ENCODE measurements around the gene PASK. TPM values are rescaled to one million over a fixed set of nuclear protein-coding genes. Genes with fewer than 3 reads are reported as not detected.

Gene PASK
- total and polyA plus RNA-seq, 2 experiments from 2014 or later: 0.56 to 2.1 TPM

DNA sequence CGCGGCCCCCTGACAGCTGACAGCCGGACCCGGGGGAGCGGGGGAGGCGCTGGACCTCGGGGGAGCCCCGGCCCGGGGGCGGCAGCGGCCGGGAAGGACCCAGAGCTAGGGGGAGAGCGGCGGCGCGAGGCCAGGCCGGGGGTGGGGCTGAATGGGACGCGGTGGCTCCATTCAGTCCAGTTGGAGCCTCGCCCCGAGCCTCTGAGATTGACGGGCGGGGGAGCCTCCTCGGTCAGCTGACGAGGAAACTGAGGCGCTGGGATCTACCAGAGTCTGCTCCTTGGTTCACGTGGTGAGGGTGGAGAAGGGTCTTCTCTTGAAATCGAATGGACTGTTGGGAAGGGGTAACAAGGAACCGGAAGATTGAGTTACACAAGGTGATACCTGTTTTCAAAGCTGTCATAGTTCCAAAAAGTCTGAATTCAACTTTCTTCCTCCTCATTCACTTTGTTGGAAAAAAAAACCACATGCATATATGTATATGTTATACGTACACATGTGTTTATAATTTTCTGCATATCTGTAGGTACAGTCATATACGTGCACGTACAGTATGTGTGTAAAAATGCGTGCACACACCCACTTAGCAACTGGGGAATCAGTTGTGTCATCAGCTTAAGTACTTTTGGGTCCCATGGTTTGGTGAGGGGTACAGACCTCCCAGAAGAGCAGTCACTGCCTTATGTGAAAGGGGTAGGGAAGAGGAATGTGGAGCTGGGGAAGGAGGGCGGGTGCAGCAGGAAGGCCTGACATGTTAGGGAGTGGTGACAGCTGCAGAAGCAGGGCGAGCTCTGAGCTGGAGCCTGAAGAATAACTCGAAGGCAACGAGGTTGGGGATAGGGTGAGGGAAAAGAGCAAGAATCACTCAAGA lies 1.6 kb upstream of the PASK start:
- in situ Hi-C loops (cut with MboI): no loop called here
- H3K9me3 ChIP-seq (ENCODE audit: low read depth): no peaks in the 10 kb centered on the region
- H3K36me3 ChIP-seq (ENCODE audit: low read depth): no peaks in the 10 kb centered on the region
- no peaks in the 10 kb centered on the region for H3K27me3 ChIP-seq (replicated peaks; ENCODE audit: insufficient read depth)
- no peaks in the 10 kb centered on the region for H3K9me2 ChIP-seq (ENCODE audit: insufficient read depth)
- peak; percentile 61 for DNase-seq
- H3K9ac ChIP-seq: peak overlapping the region; percentile 88
- H4K20me1 ChIP-seq (ENCODE audit: insufficient read depth): no peaks in the 10 kb centered on the region
- 3 to 7% methylated on average over 19 to 33 of the region's 37 CpGs for WGBS, 2 experiments (ENCODE audit: low coverage in 1 of 2, low lambda C conversion rate in 2 of 2, missing lambda C conversion rate in 2 of 2)
- TF ChIP-seq EZH2phosphoT487 (IDR thresholded peaks at IDR 0.05; ENCODE audit: insufficient read depth, low read depth): no peak
- TF ChIP-seq EZH2 (IDR thresholded peaks at IDR 0.05; ENCODE audit: insufficient read depth, poor library complexity, severe bottlenecking): no peak
- peaks cover 21% of the 10 kb centered on the region for H3K4me1 ChIP-seq (ENCODE audit: insufficient read depth)
- peaks cover 9% of the 10 kb centered on the region for H3F3A ChIP-seq (ENCODE audit: insufficient read depth)
- H3K79me2 ChIP-seq (ENCODE audit: insufficient read depth): peaks cover 24% of the 10 kb centered on the region
- peak overlapping the region; percentile 95 for H3K4me2 ChIP-seq (ENCODE audit: unreplicated experiment)
- peak overlapping the region; percentile 38 for H3K27ac ChIP-seq
- peak overlapping the region; percentile 91 for H2AFZ ChIP-seq
- peak overlapping the region; percentile 88 for H3K4me3 ChIP-seq

DNA sequence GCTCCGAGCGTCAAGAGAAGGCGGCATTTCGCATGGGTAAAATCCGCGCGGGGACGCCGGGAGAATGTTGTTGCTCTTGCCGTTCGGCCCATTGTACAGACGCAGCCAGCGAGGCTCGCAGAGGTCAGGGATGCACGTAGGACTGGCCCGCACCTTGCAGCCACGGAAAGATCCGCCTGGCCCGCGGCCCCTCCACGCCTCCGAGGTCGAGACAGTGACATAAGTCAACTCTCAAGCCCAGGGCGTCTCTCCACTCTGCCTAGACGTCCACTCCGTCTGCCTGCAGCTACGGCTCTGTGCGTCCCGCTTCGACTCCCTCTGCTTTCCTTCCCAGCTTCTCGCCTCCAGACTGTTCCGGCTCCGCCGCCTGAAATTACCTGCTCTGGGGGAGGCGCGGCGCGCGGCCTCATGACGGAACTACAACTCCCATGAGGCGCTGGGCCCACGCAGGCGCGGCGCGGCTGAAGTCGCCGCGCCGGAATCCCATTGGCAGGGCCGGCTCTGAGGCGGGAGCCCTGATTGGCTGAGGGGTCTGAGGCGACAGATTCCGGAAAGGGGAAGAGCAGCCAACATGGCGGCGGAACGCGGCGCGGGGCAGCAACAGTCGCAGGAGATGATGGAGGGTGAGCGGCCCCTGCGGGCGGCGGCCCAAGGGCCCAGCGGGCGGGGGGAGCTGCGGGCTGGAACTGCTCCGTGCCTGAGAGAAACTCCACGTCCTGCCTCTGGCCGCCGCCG lies 820 bp upstream of the PASK start, which contains the start of gene PPP1R7:
Gene PPP1R7, plus strand, starts transcription at position 543 of the 735 bp plus-strand sequence. Its CDS starts 29 bp downstream, at position 572.
- in situ Hi-C loops (cut with MboI): no loop called here
- 1 to 2% methylated on average over 54 to 71 of the region's 73 CpGs for WGBS, 2 experiments (ENCODE audit: low coverage in 1 of 2, low lambda C conversion rate in 2 of 2, missing lambda C conversion rate in 2 of 2)

DNA sequence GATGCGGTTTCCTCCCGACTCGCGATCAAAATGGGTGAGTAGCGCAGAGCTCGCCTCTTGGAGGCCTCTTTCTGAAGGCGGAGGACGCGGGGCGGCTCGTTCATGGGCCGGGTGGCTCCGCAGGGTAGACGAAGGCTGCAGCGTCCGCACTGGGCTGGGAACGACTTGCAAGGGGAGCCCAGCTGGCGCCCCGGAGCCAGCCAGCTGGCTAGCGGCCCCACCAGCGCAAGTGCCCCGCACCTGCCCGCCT lies 328 bp upstream of the PASK start:
- Histone ChIP-seq H3K9ac (peak overlapping the region; percentile 88), H3F3A (ENCODE audit: insufficient read depth) (peaks cover 6% of the 10 kb centered on the region), H3K9me2 (ENCODE audit: insufficient read depth) (no peaks in the 10 kb centered on the region), H4K20me1 (ENCODE audit: insufficient read depth) (no peaks in the 10 kb centered on the region), H3K79me2 (ENCODE audit: insufficient read depth) (peaks cover 24% of the 10 kb centered on the region), H3K27ac (no peak overlapping the region), H3K4me2 (ENCODE audit: unreplicated experiment) (peak overlapping the region; percentile 89), H3K36me3 (ENCODE audit: low read depth) (no peaks in the 10 kb centered on the region), H3K27me3 (replicated peaks; ENCODE audit: insufficient read depth) (no peaks in the 10 kb centered on the region), H3K9me3 (ENCODE audit: low read depth) (no peaks in the 10 kb centered on the region), H3K4me3 (peak overlapping the region; percentile 88), H2AFZ (peak overlapping the region; percentile 91), H3K4me1 (ENCODE audit: insufficient read depth) (peaks cover 8% of the 10 kb centered on the region)
- WGBS, 2 experiments (ENCODE audit: low coverage in 1 of 2, low lambda C conversion rate in 2 of 2, missing lambda C conversion rate in 2 of 2): 1% methylated on average over 23 of the region's 23 CpGs
- TF ChIP-seq EZH2phosphoT487 (IDR thresholded peaks at IDR 0.05; ENCODE audit: insufficient read depth, low read depth): no peak
- no peak for TF ChIP-seq EZH2 (IDR thresholded peaks at IDR 0.05; ENCODE audit: insufficient read depth, poor library complexity, severe bottlenecking)
- DNase-seq: no peak
- in situ Hi-C loops (cut with MboI): no loop called here

More for the DNA sequence above, 820 bp upstream of the PASK start, which contains the start of gene PPP1R7:
- no peaks in the 10 kb centered on the region for H3K9me3 ChIP-seq (ENCODE audit: low read depth)
- peaks cover 24% of the 10 kb centered on the region for H3K79me2 ChIP-seq (ENCODE audit: insufficient read depth)
- no peak for TF ChIP-seq EZH2phosphoT487 (IDR thresholded peaks at IDR 0.05; ENCODE audit: insufficient read depth, low read depth)
- no peak for TF ChIP-seq EZH2 (IDR thresholded peaks at IDR 0.05; ENCODE audit: insufficient read depth, poor library complexity, severe bottlenecking)
- peak within 1 kb of the TSS; percentile 95 for H3K4me2 ChIP-seq (ENCODE audit: unreplicated experiment)
- H3K9ac ChIP-seq: peak within 1 kb of the TSS; percentile 88
- peak within 1 kb of the TSS; percentile 88 for H3K4me3 ChIP-seq
- DNase-seq: peak; percentile 98
- H3K9me2 ChIP-seq (ENCODE audit: insufficient read depth): no peaks in the 10 kb centered on the region
- H2AFZ ChIP-seq: peak within 1 kb of the TSS; percentile 91
- H3F3A ChIP-seq (ENCODE audit: insufficient read depth): peaks cover 9% of the 10 kb centered on the region
- H4K20me1 ChIP-seq (ENCODE audit: insufficient read depth): no peaks in the 10 kb centered on the region
- H3K27ac ChIP-seq: peak within 1 kb of the TSS; percentile 38
- H3K27me3 ChIP-seq (replicated peaks; ENCODE audit: insufficient read depth): no peaks in the 10 kb centered on the region
- no peaks in the 10 kb centered on the region for H3K36me3 ChIP-seq (ENCODE audit: low read depth)
- H3K4me1 ChIP-seq (ENCODE audit: insufficient read depth): peaks cover 13% of the 10 kb centered on the region

DNA sequence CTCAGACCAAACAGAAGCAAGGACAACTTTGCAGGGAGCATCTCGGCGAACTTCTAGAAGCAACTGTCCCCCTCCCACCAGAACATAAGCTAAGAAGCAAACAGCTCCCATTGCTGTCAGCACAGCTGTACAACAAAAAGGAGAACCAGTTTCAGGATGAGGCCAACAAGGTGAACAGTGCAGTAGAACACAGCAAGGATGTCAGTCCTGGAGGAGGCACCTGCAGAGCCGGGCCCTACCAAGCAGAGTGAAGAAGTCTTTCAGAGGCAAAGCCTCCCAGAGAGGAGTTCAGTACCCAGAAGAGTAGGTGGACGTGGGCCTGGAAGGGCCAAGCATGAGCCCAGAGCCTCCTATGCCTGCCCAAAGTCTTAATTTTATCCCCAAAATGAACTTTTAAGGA lies 1.0 kb downstream of the PASK start:
- Histone ChIP-seq H3K9ac (peak overlapping the region; percentile 88), H3K9me2 (ENCODE audit: insufficient read depth) (no peaks in the 10 kb centered on the region), H3K27me3 (replicated peaks; ENCODE audit: insufficient read depth) (no peaks in the 10 kb centered on the region), H2AFZ (peak overlapping the region; percentile 91), H4K20me1 (ENCODE audit: insufficient read depth) (no peaks in the 10 kb centered on the region), H3K9me3 (ENCODE audit: low read depth) (no peaks in the 10 kb centered on the region), H3F3A (ENCODE audit: insufficient read depth) (no peaks in the 10 kb centered on the region), H3K4me3 (peak overlapping the region; percentile 88; the same call in 1 of the 2 replicates), H3K36me3 (ENCODE audit: low read depth) (no peaks in the 10 kb centered on the region), H3K27ac (no peak overlapping the region), H3K79me2 (ENCODE audit: insufficient read depth) (peaks cover 24% of the 10 kb centered on the region), H3K4me1 (ENCODE audit: insufficient read depth) (0 out of 2 replicates have a peak, but pooled peaks cover 4% of the 10 kb centered on the region), H3K4me2 (ENCODE audit: unreplicated experiment) (peak overlapping the region; percentile 89)
- no peak for TF ChIP-seq EZH2 (IDR thresholded peaks at IDR 0.05; ENCODE audit: insufficient read depth, poor library complexity, severe bottlenecking)
- TF ChIP-seq EZH2phosphoT487 (IDR thresholded peaks at IDR 0.05; ENCODE audit: insufficient read depth, low read depth): no peak
- no peak for DNase-seq
- WGBS, 2 experiments (ENCODE audit: low coverage in 1 of 2, low lambda C conversion rate in 2 of 2, missing lambda C conversion rate in 2 of 2): 96 to 98% methylated on average over 4 of the region's 4 CpGs
- in situ Hi-C loops (cut with MboI): no loop called here
